Ovary (tissue), 9 donors: ENCODE data around the gene GATAD1. TPM values are rescaled to one million over a fixed set of nuclear protein-coding genes. Genes with fewer than 3 reads are reported as not detected.

ENCODE experiments used
- DNase-seq, 5 donors: peaks; one replicate each; pipeline ENCODE4 v3.0.0-alpha.2; 2019 to 2020
- H3K27ac ChIP-seq, 2 donors: fragments of 200-600 bp; one replicate each; pipeline versions ENCODE4 v1.5.1 to v1.8.0; 2019 to 2022
- H3K27me3 ChIP-seq: fragments of 200-600 bp; one replicate; pipeline ENCODE4 v1.8.0; 2022
- H3K36me3 ChIP-seq: fragments of 200-600 bp; sonication (generic); one replicate; pipeline ENCODE4 v1.5.1; 2019
- H3K4me1 ChIP-seq: one replicate; pipeline ENCODE4 v1.8.1; 2013; ENCODE audit warnings: mild to moderate bottlenecking, moderate library complexity; ENCODE audit not compliant: insufficient read depth
- H3K4me3 ChIP-seq: fragments of 200-600 bp; sonication (generic); one replicate; pipeline ENCODE4 v1.5.1; 2017
- H3K9me3 ChIP-seq, 2 donors: fragments of 200-600 bp in 1 of 2; sonication (generic) in 1 of 2; one replicate each; pipeline versions ENCODE4 v1.5.1 to v1.8.1; 2013 to 2019; ENCODE audit warnings: mild to moderate bottlenecking in 1 of 2, moderate library complexity in 1 of 2
- CTCF ChIP-seq, 3 donors: fragments of 450-650 bp in 2 of 3; fragments of 200-600 bp in 1 of 3; IDR thresholded peaks; one replicate each; pipeline versions ENCODE4 v1.5.1 to v1.8.0; 2016 to 2022; ENCODE audit warnings: antibody characterized with exemption in 3 of 3, mild to moderate bottlenecking in 1 of 3
- EP300 ChIP-seq: sonication (generic); formaldehyde crosslinking; IDR thresholded peaks from one replicate; pipeline ENCODE4 v1.6.1; 2017; ENCODE audit warnings: antibody characterized with exemption
- POLR2A ChIP-seq: fragments of 450-650 bp; IDR thresholded peaks from one replicate; pipeline ENCODE4 v1.6.1; 2017; ENCODE audit warnings: antibody characterized with exemption, mild to moderate bottlenecking, moderate library complexity
- WGBS, 3 donors: extraction: QIAGEN DNeasy Blood & Tissue Kit in 1 of 3; methylation state at CpG; one replicate each; pipeline versions ENCODE4 v1.1.5 to v1.1.7; 2013 to 2017; 5-methylcytosine and 5-hydroxymethylcytosine counted together
- intact Hi-C, 4 donors: fragments of 100-400 bp; cut with DNase I; formaldehyde crosslinking; loops; one replicate each; pipeline versions ENCODE4 v1.11.0 to v1.15.1; 2022 to 2023
- polyA plus RNA-seq, 2 donors: library from polyadenylated mRNA; stranded (reverse); fragments of 200-250 nt in 1 of 2; fragments of 350-450 nt in 1 of 2; fragmentation: Illumina TruSeq in 1 of 2; extraction: RNeasy Lipid Tissue Mini Kit (QIAGEN cat#74804) in 1 of 2; gene quantifications; one replicate each; pipeline ENCODE4 v1.2.3, GENCODE V29; 2013 to 2014
- total RNA-seq, 7 donors: library from RNA; depleted of rRNA in 2 of 7; stranded (reverse); fragments of >200 nt in 2 of 7; fragmentation: NEBNext Ultra II Directional in 3 of 7; extraction: Animal tissue kit (Norgen Biotek cat#: 25700) in 3 of 7; gene quantifications; one replicate each; pipeline versions ENCODE4 v1.1.0 to v1.2.4, GENCODE V29; 2016 to 2023
- donor health status: DM: no; HTN: no; CAD: no; lungs with moderate emphysema.
- donor health status: DM: no; HTN: no; CAD: no.
- donor health status: Bipolar disorder and iron deficiency.
- donor health status: DM: yes; HTN: yes; CAD: no.
- donor health status: DM: no; HTN: no; CAD: no.
- donor health status: DM: yes; HTN: yes; CAD: no.

GATAD1 gene
- total and polyA plus RNA-seq, 9 donors, result 30.8 to 59.1 (median 39.7) TPM

GRCh38 chr7:92504563-92504962 is 57.3 kb downstream of the GATAD1 start:
- no peaks in the 10 kb centered on the region for H3K27me3 ChIP-seq
- H3K9me3 ChIP-seq, result no peaks in the 10 kb centered on the region
- WGBS, 3 donors, result 26 to 41% (median 29%) methylated on average over 3 of the region's 3 CpGs
- intact Hi-C loops, result no loop called here
- TF ChIP-seq EP300, result no peak
- TF ChIP-seq POLR2A, result no peak
- TF ChIP-seq CTCF (IDR thresholded peaks at IDR 0.05), result no peak
- H3K4me3 ChIP-seq, result no peak overlapping the region
- no peaks in the 10 kb centered on the region for H3K36me3 ChIP-seq
- H3K27ac ChIP-seq, result no peak overlapping the region
- DNase-seq, result peak in 3 of 5 donors; percentile 11 to 48 (median 18)
- H3K4me1 ChIP-seq, result peaks cover 2% of the 10 kb centered on the region

GRCh38 chr7:92506363-92506762 is 59.1 kb downstream of the GATAD1 start:
- TF ChIP-seq POLR2A, result no peak
- no peak for TF ChIP-seq EP300
- TF ChIP-seq CTCF (IDR thresholded peaks at IDR 0.05), result no peak
- Histone ChIP-seq H3K27me3 (no peaks in the 10 kb centered on the region), H3K9me3 (no peaks in the 10 kb centered on the region), H3K36me3 (no peaks in the 10 kb centered on the region), H3K4me3 (no peak overlapping the region), H3K4me1 (peaks cover 2% of the 10 kb centered on the region), H3K27ac (no peak overlapping the region)
- intact Hi-C loops, result no loop called here
- WGBS, 3 donors, result 81 to 85% (median 83%) methylated on average over 2 of the region's 2 CpGs
- DNase-seq, result no peak

GRCh38 chr7:92508946-92509345 is 61.7 kb downstream of the GATAD1 start:
- H3K27ac ChIP-seq, result no peak overlapping the region
- intact Hi-C loops, result no loop called here
- H3K4me1 ChIP-seq, result peaks cover 2% of the 10 kb centered on the region
- no peaks in the 10 kb centered on the region for H3K9me3 ChIP-seq
- H3K4me3 ChIP-seq, result no peak overlapping the region
- WGBS, 3 donors, result 87 to 93% (median 90%) methylated on average over 5 of the region's 5 CpGs
- no peak for TF ChIP-seq EP300
- DNase-seq, result no peak
- H3K27me3 ChIP-seq, result no peaks in the 10 kb centered on the region
- no peaks in the 10 kb centered on the region for H3K36me3 ChIP-seq

Other genes starting within 250 kb of the GATAD1 start
- 10 to 100 TPM; 46.8 to 65.0 (median 53.1) TPM for gene KRIT1, start 201.6 kb upstream of the GATAD1 start, total RNA-seq
- gene KRIT1, start 201.6 kb upstream of the GATAD1 start, polyA plus RNA-seq, result 10 to 100 TPM; 29.4 to 32.1 TPM
- 10 to 100 TPM; 30.8 to 83.1 (median 61.4) TPM for gene ANKIB1, start 201.5 kb upstream of the GATAD1 start, total RNA-seq
- gene ANKIB1, start 201.5 kb upstream of the GATAD1 start, polyA plus RNA-seq, result 10 to 100 TPM; 11.3 to 28.5 TPM
- not detected for gene ERVW-1, start 30.5 kb downstream of the GATAD1 start, total RNA-seq
- under 1 TPM in 1 of 2 donors, not detected in 1; 0.06 TPM for gene ERVW-1, start 30.5 kb downstream of the GATAD1 start, polyA plus RNA-seq
- 10 to 100 TPM; 14.5 to 21.4 (median 19.8) TPM for gene PEX1, start 81.0 kb downstream of the GATAD1 start, total RNA-seq
- 10 to 100 TPM; 11.9 to 17.3 TPM for gene PEX1, start 81.0 kb downstream of the GATAD1 start, polyA plus RNA-seq
- gene RBM48, start 81.3 kb downstream of the GATAD1 start, total RNA-seq, result 10 to 100 TPM in 6 of 7 donors, 1 to 10 TPM in 1; 7.5 to 18.1 (median 13.6) TPM
- gene RBM48, start 81.3 kb downstream of the GATAD1 start, polyA plus RNA-seq, result 10 to 100 TPM; 12.6 to 24.4 TPM
- gene FAM133B, start 142.9 kb downstream of the GATAD1 start, total RNA-seq, result 10 to 100 TPM; 18.8 to 28.1 (median 23.5) TPM
- gene FAM133B, start 142.9 kb downstream of the GATAD1 start, polyA plus RNA-seq, result 10 to 100 TPM; 17.3 to 21.2 TPM